Stimulated activated CD8-positive, alpha-beta memory T cell treated with anti-CD3 and anti-CD28 coated beads, Interleukin-12 subunit alpha, Interleukin-12 subunit beta, amount 100 ng/mL, for 24 hours (primary cell): ENCODE results near the gene FOXN4.
"Not testable (repeated sequence)": the region's sequence is repeated elsewhere in the genome, so short reads cannot be mapped to it uniquely, and the experiment has no call there.

ENCODE experiments used
- DNase-seq: peaks from one replicate; pipeline ENCODE4 v3.0.0-alpha.2; 2020; ENCODE audit errors: extremely low read depth

Gene FOXN4

GRCh38 chr12:109308534-109309380, at the start of gene FOXN4:
Gene FOXN4 (minus strand): TSS chr12:109309284. CDS start chr12:109308321, 963 bp downstream.
- DNase-seq = no peak

- no peak for DNase-seq
These were observed 49.2 kb upstream of the FOXN4 start for GRCh38 chr12:109358154-109358869.

GRCh38 chr12:109357032-109357431, 47.9 kb upstream of the FOXN4 start:
- DNase-seq = no peak

- no peak for DNase-seq
These were observed 47.5 kb upstream of the FOXN4 start for GRCh38 chr12:109356577-109356976.

DNA sequence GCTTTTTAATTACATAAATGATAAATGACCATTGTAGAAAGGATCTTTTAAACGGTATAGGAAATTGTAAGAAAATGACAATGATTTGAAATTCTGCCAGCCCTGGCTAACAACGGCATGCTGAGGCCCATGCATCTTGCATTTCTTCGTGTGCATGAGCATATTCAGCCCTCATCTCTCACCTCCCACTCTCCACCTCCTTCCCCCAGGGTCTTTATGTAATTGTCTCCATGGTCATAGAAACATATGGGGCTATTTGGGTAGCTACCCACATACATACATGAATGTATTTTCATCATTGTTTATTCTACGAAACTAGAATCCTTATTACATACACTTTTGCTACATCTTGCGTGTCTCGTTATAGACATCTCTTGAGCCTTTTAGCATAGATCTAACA, 43.1 kb upstream of the FOXN4 start:
- no peak for DNase-seq

GRCh38 chr12:109347589-109347988, 38.5 kb upstream of the FOXN4 start, which contains the start of gene MYO1H:
Gene MYO1H (plus strand): TSS chr12:109347900. CDS start chr12:109347961, 61 bp downstream.
- DNase-seq = no peak

GRCh38 chr12:109346920-109347319, 37.8 kb upstream of the FOXN4 start:
- no peak for DNase-seq

GRCh38 chr12:109345428-109345827, 36.3 kb upstream of the FOXN4 start:
- DNase-seq = no peak

- DNase-seq = no peak
These were observed 34.6 kb upstream of the FOXN4 start for GRCh38 chr12:109343677-109344076.

DNA sequence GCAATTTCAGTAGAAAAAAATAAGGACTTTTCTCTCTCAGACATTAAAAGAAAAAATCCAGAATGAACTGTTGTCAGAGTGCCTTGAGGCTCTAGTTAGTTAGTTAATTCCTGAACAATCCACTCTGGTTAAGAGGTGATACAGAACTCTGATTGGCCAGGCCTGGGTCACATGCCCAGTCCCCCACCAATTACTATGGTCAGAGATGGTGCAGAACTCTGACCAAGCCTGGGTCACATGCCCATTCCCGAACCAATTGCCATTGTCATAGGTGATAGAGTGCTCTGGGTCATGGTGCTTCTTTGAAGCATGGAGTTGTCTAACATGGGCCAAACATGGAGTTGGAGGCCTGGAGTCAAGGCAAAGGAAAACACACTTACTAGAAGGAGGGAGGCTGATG, 27.5 kb upstream of the FOXN4 start:
- DNase-seq = no peak

GRCh38 chr12:109334887-109335286, 25.8 kb upstream of the FOXN4 start:
- DNase-seq = no peak

- no peak for DNase-seq
These were observed 22.3 kb upstream of the FOXN4 start for GRCh38 chr12:109331301-109331952.

GRCh38 chr12:109330282-109331230, 21.5 kb upstream of the FOXN4 start:
- DNase-seq = no peak

DNA sequence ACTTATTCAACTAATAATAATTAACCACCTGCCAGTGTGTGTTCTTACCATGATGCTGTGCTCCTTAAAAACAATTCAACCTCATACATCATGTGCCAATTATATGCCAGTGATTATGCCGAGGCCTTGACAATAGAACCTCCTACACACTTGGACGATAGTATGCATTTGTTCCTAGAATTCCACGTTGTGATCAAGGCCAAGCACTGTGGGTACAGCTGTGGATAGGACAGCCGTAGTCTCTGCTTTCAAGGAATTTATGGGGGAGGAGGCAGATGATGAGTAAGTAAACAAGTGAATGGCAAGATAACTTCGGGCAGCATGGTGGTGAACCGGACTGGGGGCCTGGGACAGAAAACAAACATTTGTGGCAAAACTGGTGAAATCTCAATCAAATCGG, 20.6 kb upstream of the FOXN4 start:
- DNase-seq = no peak

DNA sequence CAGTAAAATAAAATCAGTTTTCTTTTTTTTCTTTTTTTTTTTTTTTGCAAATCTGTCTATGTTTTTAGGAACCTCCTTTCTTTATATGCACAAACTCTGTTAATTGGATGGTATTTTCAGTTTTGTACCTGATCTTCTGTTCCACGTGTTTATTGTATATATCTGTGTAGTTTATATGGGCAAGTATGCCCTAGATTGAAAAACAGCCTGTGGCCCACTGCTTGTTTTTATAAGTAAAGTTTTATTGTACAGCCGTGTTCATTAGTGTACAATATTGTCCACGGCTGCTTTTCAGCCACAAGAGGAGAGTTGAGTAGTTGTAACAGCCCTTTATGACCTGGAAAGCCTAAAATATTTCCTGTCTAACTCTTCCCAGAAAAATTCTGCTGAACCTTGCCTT, 19.9 kb upstream of the FOXN4 start:
- DNase-seq = no peak

GRCh38 chr12:109321294-109321693, 12.2 kb upstream of the FOXN4 start:
- DNase-seq = not testable (repeated sequence)

DNA sequence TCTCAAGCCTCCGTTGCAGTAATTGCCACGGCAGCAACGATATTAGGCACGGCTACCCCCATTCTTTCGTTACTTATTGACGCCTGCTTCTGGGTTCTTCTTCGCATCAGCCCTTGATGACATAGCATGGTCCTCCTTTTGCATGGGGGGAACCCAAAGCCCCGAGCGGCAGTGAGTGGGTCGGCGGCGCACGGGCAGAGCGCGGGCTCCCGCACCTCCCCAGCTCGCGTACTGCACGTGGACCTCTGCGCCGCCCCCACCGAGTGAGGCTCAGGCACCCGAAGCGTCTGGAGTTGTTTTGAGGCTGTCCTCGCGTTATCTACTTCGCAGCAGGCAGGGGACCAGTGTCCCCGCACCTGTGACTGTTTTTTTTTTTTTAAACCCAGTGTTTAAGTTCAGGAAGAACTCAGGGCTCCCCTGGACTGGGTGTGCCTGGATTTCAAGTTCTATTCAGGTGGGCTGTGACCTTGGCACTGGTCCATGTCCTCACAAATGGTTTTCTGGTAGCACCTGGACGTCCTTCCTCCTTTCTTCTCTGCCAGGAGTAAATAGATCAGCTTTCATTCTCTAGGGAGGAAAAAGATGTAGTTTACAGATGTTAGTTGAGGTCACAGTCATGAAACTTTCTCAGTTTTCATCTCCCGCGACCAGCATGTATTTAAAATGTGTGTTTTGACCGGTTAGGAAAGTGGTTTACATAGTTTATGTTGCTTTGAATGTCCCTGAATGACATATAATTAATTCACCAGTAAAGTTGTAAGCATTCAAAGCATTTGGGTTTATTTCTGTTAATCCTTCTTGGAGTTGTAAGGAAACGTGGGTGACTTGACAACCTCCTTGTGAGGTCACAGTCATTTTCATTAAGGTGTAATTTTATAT, 1.4 kb upstream of the FOXN4 start:
- no peak for DNase-seq

- DNase-seq = no peak
These were observed 530 bp upstream of the FOXN4 start for GRCh38 chr12:109309381-109310246.

DNA sequence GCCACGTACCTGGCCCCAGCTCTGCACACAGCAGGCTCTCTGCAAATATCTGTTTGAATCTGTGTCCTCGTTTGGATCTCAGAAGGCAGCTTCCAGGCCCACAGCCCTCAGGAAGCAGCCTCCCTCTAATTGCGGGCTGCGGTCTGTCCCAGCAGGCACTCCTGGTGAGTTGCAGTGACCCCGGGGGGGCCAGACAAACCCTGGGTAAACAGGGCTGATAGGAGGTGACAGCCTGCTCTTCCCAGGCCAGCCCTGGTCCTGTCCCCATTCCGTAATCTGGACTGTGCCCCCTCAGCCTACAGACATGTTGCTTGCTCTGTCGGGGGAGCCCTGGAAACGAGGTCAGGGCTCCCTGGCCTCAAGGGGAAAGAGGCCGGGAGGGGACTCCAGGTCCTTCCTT, 2.0 kb downstream of the FOXN4 start:
- DNase-seq = no peak
